GM19025 (cell line): Measurements from ENCODE around the gene SRP14.
A peak's percentile ranks its signal among the peaks of the same experiment; 100 is the strongest.

ENCODE experiments used
- ATAC-seq: cut with Tn5 transposase; IDR thresholded peaks from one replicate; pipeline ENCODE4 v1.9.1; 2021; ENCODE audit warnings: mild to moderate bottlenecking, low read depth, moderate library complexity; ENCODE audit not compliant: unreplicated experiment

Gene SRP14

DNA sequence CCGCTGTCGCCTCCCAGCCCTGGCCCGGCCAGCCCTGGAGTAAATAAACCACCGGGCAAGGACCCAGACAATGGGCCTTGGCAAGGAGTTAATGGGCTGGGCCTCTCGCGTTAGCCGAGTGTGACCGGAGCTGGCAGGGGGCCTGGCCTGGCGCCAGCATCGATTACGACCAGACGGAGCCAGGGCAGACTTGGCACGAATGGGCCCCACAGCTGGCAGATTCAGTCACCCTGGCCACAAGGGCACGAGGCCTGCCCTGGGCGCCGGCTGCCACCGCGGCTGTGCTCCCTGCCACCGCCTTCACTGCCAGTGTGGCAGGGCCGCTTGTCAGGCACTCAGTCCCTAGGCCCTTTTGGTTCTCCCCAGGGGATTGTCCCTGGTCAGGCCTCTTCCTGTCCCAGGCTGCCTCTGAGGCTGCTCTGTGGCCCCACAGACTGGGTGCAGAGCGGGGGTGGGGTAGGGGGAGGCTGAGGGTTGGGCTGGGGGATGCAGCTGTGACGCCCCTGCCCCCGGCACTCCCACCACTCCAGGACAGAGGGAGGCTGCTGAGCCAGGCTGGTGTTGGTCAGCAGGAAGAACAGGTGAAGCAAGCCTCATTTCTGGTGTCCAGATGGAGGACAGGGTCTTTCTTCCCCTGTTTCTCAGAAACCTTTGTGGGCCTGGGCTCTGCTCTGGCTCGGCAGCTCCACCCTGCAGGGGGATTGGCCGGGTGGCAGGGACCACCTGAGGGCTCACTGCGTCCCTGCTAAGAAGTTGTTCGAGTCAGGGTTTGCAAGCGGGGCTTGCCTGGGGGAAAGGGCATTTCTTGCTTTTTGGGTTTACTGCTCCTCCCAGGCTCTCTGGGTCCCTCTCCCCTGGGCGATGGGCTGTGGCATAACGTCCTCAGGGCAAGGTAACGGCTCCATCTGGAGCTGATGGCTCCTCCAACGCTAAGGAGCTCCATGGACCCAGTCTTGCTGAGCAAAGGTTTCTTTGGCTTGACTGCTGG lies 30.5 kb upstream of the SRP14 start:
- ATAC-seq = peak; percentile 64

GRCh38 chr15:40067921-40068624 lies 29.1 kb upstream of the SRP14 start:
- no peak for ATAC-seq

DNA sequence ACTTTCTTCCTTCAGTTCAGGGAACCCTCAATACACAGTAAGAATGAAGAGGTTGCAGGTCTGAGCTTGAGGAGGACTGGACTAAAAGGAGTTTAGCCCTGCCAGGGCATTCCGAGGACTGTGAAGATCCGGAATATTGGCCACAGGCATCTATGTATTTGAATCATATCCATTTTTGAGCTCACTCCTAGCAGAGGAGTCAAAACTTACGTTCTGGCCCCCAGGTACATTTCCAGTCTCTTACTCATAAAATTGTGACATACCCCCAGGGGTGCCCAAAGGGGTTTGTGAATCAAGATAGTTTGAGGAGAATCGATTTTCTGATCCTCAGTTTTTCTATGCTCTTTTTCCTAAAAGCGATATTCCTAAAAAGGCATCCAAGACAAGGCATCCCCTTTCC lies 27.6 kb upstream of the SRP14 start:
- ATAC-seq = no peak

GRCh38 chr15:40065166-40065565 lies 26.2 kb upstream of the SRP14 start:
- ATAC-seq = no peak

GRCh38 chr15:40064231-40064894 lies 25.4 kb upstream of the SRP14 start:
- ATAC-seq = peak; percentile 37

DNA sequence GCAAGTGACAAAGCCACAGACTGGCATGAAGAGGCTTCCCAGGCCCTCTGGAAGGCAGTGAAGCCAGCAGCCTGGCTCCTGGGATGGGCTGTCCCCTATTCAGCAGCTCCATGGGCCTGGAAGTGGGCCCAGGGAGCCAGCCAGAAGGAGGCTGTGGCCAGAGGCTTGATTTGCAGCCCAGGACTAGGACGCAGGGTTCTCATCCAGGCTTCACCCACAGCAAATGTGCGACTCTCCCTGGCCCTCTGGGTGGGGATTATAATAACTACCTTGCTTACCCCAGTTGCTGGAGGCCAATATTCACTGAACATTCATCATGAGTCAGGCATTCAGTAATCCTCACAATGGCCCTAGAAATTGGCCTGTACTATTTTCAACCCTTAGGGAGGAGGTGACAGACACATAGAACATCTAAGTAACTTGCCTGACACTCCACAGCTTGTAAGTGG lies 24.6 kb upstream of the SRP14 start:
- no peak for ATAC-seq

DNA sequence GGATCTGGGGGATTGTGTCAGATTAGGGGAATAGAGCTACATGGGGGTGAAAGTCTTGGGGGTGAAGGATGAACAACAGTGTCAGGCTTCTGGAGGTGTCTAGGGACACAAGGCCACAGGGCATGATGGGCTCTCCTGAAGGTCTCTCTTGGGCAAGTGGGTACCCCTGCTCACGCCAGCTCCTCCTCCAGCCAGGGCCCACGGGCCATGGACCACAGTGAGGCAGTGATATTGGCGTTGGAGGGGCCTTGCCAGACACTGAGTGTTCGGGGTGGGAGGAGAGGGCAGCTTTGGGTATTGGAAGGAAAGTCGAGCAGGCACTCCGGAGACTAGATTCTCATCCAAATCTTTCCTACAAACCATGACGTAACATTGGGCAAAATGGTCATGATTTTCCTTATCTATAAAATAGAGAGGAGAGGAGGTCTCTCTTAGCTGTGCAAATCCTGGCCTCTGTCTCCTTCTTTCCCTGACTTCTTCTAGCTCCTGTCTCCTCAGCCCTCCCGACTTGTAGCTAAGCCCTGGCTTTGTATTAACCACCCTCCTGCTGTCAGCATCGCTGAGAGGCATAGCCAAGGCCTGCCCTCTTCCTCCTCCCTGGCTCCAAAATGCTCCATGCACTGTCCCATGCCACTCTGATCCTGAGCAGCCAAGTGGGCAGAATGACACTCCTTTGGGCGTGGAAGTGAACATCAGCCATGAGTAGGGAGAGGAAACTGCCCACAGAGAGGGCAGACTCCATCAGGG lies 24.0 kb upstream of the SRP14 start:
- ATAC-seq = no peak

GRCh38 chr15:40061212-40061901 lies 22.4 kb upstream of the SRP14 start:
- peak; percentile 62 for ATAC-seq

- no peak for ATAC-seq
Observed at GRCh38 chr15:40060236-40060961, 21.4 kb upstream of the SRP14 start.

DNA sequence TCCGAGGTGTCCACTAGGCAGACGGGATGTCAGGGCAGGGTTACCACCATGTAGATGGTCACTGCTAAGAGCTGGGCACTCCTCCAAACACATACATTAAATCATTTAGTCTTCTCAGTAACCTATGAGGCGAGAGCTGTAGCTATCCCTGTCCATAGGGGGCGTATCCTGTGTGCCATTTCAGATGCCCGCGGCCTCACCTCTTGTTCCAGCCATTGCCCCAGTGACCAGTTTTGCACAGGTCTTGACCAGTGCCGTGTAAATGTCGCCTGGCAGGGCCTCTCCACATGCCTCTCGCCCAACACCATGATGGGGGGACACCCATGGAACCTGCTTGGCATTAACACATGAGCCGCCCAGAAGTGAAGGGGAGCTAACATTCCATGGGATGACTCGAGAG lies 20.8 kb upstream of the SRP14 start:
- no peak for ATAC-seq

DNA sequence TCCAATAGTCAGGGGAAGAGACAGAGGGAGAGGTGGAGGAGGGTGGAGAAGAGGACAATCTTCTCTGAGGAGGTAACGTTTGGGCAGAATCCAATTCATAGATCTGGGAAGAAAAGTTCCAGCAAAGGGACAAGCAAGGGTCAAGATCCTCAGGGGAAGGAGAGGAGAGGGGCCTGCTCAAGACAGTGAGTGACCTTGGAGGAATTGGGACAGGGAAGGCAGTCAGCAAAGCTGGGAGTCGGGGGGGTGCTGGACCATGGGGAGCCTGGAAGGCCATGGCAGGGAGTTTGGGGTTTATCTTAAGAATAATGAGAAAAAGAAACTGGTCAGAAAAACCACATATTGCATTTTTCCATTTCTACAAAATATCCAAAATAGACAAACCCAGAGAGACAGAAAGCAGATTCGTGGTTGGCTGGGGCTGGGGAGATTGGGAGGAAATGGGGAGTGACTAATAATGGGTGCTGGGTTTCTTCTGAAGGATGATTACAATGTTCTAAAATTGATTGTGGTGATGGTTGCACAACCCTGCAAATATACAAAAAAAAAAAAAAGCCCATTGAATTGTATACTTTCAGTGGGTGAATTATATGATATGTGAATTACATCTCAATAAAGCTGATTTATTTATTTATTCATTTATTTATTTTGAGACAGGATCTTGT lies 19.6 kb upstream of the SRP14 start:
- ATAC-seq = no peak

DNA sequence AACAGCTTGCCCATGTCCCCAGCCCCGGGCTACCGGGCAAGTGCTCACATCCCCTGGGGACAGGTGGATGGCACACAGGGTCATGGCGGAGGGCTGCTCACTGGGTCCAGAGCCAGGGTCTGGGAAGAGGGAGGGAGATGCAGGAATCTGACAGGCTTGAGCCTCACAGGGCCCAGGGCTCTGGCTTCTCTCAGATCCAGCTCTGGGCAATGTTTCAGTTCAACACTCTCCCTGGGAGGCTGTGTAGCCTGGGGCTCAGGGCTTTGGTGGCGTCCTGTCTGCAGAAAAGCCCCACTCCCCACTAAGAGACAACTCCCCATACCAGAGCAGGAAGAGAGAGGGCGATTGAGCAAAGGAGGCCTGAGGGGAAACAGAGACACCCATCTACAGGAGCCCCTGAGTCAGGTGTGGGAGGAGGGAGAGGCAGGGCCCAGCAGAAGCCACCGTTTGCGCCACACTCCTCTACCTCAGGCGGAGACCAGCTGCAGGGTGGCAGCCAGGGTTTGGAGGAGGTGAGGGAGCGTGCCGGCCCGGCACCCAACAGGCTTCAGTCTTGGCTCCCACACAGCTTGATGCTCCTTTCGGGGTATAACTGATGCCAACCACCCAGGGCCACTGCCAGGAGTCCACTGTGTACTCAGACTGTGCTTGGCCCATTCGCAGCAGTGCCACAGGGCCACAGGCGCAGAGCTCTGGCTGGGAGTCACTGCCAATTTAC lies 16.8 kb upstream of the SRP14 start:
- ATAC-seq = no peak

GRCh38 chr15:40054855-40055575 lies 16.0 kb upstream of the SRP14 start:
- peak; percentile 80 for ATAC-seq

DNA sequence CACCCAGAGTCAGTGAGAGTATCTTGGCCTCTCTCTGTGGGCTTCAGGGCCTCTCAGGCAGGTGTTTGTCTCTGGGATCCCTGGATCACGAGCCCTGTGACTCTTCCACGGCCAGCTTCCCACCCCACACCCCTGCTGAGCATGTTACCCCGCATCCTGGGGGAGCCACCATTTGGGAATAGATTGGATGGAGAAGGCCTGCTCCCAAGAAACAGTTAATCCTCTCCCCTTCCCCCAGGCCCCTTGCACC lies 15.5 kb upstream of the SRP14 start:
- peak; percentile 40 for ATAC-seq

DNA sequence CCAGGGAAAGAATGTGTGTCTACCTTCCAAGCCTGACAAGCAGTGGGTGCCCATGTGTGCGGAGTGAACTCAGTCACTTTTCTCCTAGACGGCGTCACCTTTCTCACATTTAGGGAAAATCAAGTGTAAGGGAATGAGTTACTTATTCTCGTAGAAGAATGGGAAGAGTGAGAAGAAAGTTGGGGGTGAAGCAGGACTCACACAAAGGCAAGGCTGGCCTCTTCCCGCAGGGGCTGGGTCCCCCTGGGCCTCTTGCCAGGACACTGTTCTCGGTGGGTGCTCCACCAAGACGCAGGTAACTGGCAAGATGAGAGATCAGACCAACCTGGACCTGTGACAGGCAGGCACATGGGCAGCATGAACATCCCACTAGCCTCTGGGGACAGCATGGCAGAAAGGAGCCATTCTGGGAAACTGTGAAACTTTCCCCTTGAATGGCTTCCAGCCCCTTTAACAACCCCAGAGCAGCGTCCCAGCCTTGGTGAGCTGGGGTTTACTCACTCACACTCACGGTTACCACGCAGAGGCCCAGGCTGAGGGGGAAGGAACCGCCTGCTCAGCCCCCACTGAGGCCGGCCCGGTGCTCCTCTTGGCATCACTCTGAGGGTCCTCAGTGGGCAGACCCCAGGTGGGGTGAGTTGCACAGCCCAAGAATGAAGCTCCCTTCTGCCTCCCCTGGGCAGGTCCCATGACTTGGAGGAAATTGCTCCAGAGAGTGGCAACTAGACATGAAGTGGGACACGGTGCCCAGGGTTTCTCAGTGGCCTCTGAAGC lies 15.0 kb upstream of the SRP14 start:
- peak; percentile 12 for ATAC-seq

- ATAC-seq = no peak
Observed at GRCh38 chr15:40053079-40053830, 14.3 kb upstream of the SRP14 start.
